VCaP (cell line): ENCODE data around the gene METTL6.

Experiments used
- H3K27ac ChIP-seq: fragments of 450-650 bp; 2 replicates; pipeline ENCODE4 v1.5.1; 2017
- TF ChIP-seq, protein P1 (sequence below): fragments of 450-650 bp; conservative IDR thresholded peaks from 2 replicates; pipeline ENCODE4 v1.5.1; 2017; ENCODE audit warnings: mild to moderate bottlenecking, moderate library complexity

METTL6 gene

DNA sequence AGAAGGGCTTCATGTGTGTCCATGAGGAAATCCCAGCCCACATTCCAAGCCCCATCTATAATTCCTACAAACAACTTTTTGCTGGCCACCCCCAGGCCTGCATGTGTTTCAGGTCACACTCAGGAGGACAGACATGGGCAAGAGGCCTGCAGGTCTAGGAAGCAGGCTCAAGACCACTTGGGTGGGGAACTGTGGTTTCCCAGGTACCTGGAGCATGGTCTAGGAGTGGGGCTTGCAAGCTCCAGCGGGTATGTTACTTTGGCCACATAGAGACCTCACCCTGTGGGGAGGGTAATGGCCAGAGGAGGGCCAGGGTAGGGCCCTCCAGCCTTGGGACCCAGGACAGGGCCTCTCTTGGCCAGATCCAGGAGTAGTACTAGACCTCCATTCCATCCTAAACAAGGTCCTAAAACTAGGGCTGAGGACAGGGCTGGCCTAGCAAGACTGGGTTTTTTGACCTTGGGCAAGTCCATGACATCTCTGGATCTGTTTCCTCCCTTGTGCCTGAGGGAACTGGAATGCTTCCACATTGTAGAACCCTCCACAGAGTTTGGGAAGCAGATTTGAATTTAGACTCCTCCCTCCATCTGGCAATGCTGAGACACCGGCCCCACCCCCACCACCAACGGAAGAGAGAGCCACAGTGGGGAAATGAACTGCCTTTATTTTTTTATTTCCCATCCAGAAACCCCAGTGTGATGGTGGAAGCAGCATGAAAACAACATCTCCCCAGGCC, 22.3 kb upstream of the METTL6 start:
- no peak overlapping the region for H3K27ac ChIP-seq
- TF ChIP-seq, protein P1, sequence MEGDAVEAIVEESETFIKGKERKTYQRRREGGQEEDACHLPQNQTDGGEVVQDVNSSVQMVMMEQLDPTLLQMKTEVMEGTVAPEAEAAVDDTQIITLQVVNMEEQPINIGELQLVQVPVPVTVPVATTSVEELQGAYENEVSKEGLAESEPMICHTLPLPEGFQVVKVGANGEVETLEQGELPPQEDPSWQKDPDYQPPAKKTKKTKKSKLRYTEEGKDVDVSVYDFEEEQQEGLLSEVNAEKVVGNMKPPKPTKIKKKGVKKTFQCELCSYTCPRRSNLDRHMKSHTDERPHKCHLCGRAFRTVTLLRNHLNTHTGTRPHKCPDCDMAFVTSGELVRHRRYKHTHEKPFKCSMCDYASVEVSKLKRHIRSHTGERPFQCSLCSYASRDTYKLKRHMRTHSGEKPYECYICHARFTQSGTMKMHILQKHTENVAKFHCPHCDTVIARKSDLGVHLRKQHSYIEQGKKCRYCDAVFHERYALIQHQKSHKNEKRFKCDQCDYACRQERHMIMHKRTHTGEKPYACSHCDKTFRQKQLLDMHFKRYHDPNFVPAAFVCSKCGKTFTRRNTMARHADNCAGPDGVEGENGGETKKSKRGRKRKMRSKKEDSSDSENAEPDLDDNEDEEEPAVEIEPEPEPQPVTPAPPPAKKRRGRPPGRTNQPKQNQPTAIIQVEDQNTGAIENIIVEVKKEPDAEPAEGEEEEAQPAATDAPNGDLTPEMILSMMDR, result no peak

DNA sequence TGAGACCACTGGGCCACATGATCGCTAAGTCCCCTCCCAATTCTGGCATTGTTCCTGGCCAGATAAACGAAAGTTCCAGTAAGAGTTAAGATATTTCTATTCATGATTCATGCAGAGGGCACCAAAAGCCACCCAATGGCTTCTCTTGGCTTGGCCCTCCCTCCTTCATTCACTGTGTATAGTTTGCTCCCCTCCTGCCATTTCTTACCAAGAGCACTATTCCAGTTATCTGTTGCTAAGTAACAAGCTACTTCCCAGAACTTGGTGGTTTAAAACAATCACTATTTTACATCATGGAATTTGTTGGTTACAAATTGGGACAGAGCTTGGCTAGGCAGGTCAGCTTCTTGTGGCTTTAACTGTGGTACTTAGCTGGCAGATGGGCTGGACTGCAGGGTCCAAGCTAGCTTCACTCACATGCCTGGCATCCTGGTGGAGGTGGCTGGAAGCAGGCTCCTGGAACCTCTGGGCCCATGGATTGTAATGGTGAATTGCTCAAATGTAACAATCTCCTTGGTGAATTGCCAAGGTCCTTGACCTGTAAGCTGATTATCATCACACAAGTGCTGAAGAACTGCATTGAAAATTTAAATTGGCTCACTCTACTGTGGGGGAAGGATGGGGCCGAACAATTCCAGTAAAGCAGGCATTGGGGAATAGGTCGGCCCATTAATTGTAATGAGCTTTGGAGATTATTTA, 16.6 kb upstream of the METTL6 start:
- H3K27ac ChIP-seq, result no peak overlapping the region
- TF ChIP-seq, protein P1, result no peak

DNA sequence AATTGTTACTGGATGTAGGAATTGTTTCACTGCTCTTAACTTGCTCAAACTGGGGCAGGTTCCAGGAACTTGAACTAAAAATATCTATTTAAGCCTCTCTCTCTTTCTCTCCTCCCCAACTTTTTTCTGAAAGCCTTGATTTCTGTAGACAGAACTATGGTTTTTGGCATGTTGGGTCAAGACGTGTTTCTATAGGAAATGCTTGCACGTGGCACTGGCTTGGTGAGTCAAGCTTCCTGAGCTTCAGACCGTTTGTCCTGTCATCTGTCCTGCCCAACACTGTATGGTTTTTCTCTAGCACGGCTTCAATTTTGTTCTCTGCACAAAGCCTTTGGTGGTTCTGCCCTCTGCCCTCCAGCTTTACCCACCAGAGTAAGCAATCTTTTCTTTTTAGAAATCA, 13.5 kb upstream of the METTL6 start:
- TF ChIP-seq, protein P1, result no peak
- no peak overlapping the region for H3K27ac ChIP-seq

DNA sequence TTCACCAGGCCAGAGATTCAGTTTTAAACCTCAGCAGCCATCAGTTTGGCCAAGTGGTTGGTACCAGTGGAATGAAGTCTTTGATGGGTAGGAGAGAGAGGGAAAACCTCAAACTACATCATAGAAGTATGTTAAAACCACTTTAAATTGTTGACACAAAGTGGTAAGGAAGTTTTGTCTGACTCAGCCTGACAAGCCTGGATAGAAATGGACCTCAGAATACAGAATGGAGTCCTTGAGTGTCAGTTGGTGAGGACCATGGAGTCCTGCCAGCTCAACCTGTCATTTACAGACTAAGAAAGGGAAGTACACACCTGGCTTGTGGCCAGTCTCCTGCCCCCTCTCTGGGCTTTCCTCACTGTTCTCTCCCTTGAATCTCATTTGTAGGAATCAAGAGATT, 12.1 kb upstream of the METTL6 start:
- TF ChIP-seq, protein P1, result no peak
- H3K27ac ChIP-seq, result no peak overlapping the region

DNA sequence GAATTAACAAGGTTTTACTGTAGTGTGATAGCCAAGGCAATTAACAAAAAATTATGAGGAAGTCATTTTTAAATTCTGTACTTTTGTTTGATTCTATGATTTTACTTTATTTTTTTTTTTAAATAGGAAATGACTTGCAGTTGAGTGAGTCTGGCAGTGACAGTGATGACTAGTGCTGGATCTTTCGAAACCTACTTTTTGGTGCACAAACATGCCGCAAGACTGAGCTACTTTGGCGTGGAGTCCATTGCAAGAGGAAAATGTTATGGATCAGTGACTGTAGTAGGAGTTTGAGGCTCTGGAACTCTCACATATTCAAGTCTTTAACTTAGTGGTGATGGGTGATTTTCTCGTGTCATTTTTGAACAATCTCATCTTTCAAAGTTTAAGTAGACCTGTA, 11.6 kb upstream of the METTL6 start:
- H3K27ac ChIP-seq, result no peak overlapping the region
- TF ChIP-seq, protein P1, result no peak

DNA sequence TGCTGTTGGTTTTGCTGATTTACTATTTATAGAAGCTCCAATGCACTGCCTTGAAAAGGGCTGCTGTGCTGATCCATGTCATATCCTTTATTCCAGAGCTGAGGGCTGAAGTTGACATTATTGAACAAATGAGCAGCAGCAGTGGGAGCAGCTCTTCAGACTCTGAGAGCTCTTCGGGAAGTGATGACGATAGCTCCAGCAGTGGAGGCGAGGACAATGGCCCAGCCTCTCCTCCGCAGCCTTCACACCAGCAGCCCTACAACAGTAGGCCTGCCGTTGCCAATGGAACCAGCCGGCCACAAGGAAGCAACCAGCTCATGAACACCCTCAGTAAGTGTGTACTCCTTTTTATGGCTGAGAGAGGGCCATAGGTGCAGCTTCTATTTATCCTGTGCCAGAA, 8.9 kb upstream of the METTL6 start:
- TF ChIP-seq, protein P1, result no peak
- no peak overlapping the region for H3K27ac ChIP-seq

DNA sequence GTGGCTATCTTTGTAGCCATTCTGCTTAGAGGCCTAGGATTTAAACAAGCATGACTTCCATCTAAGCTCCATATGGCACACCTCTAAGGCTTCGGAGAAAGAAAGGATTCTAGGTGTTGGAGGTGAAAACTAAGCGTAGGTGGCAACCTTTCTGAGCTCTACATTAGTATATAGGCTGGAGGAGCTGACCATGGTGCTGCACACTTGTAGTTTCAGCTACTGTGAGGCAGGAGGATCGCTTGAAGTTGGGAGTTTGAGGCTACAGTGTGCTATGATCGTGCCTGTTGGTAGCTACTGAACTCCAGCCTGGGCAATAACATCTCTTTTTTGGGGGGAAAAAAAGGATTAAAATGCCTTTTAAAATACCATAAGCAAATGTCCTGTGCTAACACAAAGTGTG, 7.4 kb upstream of the METTL6 start:
- TF ChIP-seq, protein P1, result no peak
- H3K27ac ChIP-seq, result no peak overlapping the region
